Measurements from ENCODE around the gene DIPK1B.

DIPK1B gene

GRCh38 chr9:136725612-136726011 is 13.2 kb downstream of the DIPK1B start:
- DNase-seq, result no peak
- Histone ChIP-seq H3K27ac (ENCODE audit: insufficient read depth, low read length, poor library complexity, severe bottlenecking) (no peak overlapping the region), H3K4me1 (ENCODE audit: control insufficient read depth, insufficient read depth, low read length, poor library complexity, severe bottlenecking) (peaks cover 25% of the 10 kb centered on the region), H3K36me3 (ENCODE audit: control insufficient read depth, insufficient read depth, low read length) (peaks cover 37% of the 10 kb centered on the region), H3K9me3 (ENCODE audit: control insufficient read depth, low read length) (no peaks in the 10 kb centered on the region), H3K4me3 (ENCODE audit: insufficient read depth, low read depth, low read length, poor library complexity, severe bottlenecking) (no peak overlapping the region), H3K27me3 (replicated peaks; ENCODE audit: control insufficient read depth, insufficient read depth, low read length, poor library complexity, severe bottlenecking) (no peaks in the 10 kb centered on the region)

GRCh38 chr9:136726118-136726517 is 13.7 kb downstream of the DIPK1B start:
- no peak for DNase-seq
- peaks cover 25% of the 10 kb centered on the region for H3K4me1 ChIP-seq (ENCODE audit: control insufficient read depth, insufficient read depth, low read length, poor library complexity, severe bottlenecking)
- peak overlapping the region; percentile 75 for H3K4me3 ChIP-seq (ENCODE audit: insufficient read depth, low read depth, low read length, poor library complexity, severe bottlenecking)
- no peaks in the 10 kb centered on the region for H3K9me3 ChIP-seq (ENCODE audit: control insufficient read depth, low read length)
- no peak overlapping the region for H3K27ac ChIP-seq (ENCODE audit: insufficient read depth, low read length, poor library complexity, severe bottlenecking)
- no peaks in the 10 kb centered on the region for H3K27me3 ChIP-seq (replicated peaks; ENCODE audit: control insufficient read depth, insufficient read depth, low read length, poor library complexity, severe bottlenecking)
- peaks cover 37% of the 10 kb centered on the region for H3K36me3 ChIP-seq (ENCODE audit: control insufficient read depth, insufficient read depth, low read length)

- DNase-seq, result peak in 1 of 3 donors; percentile 25
- peak overlapping the region; percentile 71 for H3K27ac ChIP-seq (ENCODE audit: insufficient read depth, low read length, poor library complexity, severe bottlenecking)
- H3K4me3 ChIP-seq (ENCODE audit: insufficient read depth, low read depth, low read length, poor library complexity, severe bottlenecking), result peak overlapping the region; percentile 75
- peaks cover 37% of the 10 kb centered on the region for H3K36me3 ChIP-seq (ENCODE audit: control insufficient read depth, insufficient read depth, low read length)
- H3K9me3 ChIP-seq (ENCODE audit: control insufficient read depth, low read length), result no peaks in the 10 kb centered on the region
- H3K4me1 ChIP-seq (ENCODE audit: control insufficient read depth, insufficient read depth, low read length, poor library complexity, severe bottlenecking), result peaks cover 25% of the 10 kb centered on the region
- H3K27me3 ChIP-seq (replicated peaks; ENCODE audit: control insufficient read depth, insufficient read depth, low read length, poor library complexity, severe bottlenecking), result no peaks in the 10 kb centered on the region
Measured at GRCh38 chr9:136726631-136727191, 14.3 kb downstream of the DIPK1B start.

- H3K27ac ChIP-seq (ENCODE audit: insufficient read depth, low read length, poor library complexity, severe bottlenecking), result peak overlapping the region; percentile 71
- peak; percentile 77 to 88 (median 83) for DNase-seq
- H3K4me3 ChIP-seq (ENCODE audit: insufficient read depth, low read depth, low read length, poor library complexity, severe bottlenecking), result peak overlapping the region; percentile 75
- no peaks in the 10 kb centered on the region for H3K9me3 ChIP-seq (ENCODE audit: control insufficient read depth, low read length)
- no peaks in the 10 kb centered on the region for H3K27me3 ChIP-seq (replicated peaks; ENCODE audit: control insufficient read depth, insufficient read depth, low read length, poor library complexity, severe bottlenecking)
- peaks cover 25% of the 10 kb centered on the region for H3K4me1 ChIP-seq (ENCODE audit: control insufficient read depth, insufficient read depth, low read length, poor library complexity, severe bottlenecking)
- peaks cover 29% of the 10 kb centered on the region for H3K36me3 ChIP-seq (ENCODE audit: control insufficient read depth, insufficient read depth, low read length)
Measured at GRCh38 chr9:136728080-136728547, 15.7 kb downstream of the DIPK1B start.

- peaks cover 25% of the 10 kb centered on the region for H3K4me1 ChIP-seq (ENCODE audit: control insufficient read depth, insufficient read depth, low read length, poor library complexity, severe bottlenecking)
Measured at GRCh38 chr9:136728548-136729123, 16.3 kb downstream of the DIPK1B start.

GRCh38 chr9:136729144-136729543 is 16.8 kb downstream of the DIPK1B start:
- Histone ChIP-seq H3K4me1 (ENCODE audit: control insufficient read depth, insufficient read depth, low read length, poor library complexity, severe bottlenecking) (peaks cover 25% of the 10 kb centered on the region), H3K27me3 (replicated peaks; ENCODE audit: control insufficient read depth, insufficient read depth, low read length, poor library complexity, severe bottlenecking) (no peaks in the 10 kb centered on the region), H3K9me3 (ENCODE audit: control insufficient read depth, low read length) (no peaks in the 10 kb centered on the region), H3K4me3 (ENCODE audit: insufficient read depth, low read depth, low read length, poor library complexity, severe bottlenecking) (peak overlapping the region; percentile 58), H3K36me3 (ENCODE audit: control insufficient read depth, insufficient read depth, low read length) (peaks cover 19% of the 10 kb centered on the region), H3K27ac (ENCODE audit: insufficient read depth, low read length, poor library complexity, severe bottlenecking) (no peak overlapping the region)
- DNase-seq, result no peak

More at GRCh38 chr9:136728548-136729123, 16.3 kb downstream of the DIPK1B start:
- Histone ChIP-seq H3K9me3 (ENCODE audit: control insufficient read depth, low read length) (no peaks in the 10 kb centered on the region), H3K36me3 (ENCODE audit: control insufficient read depth, insufficient read depth, low read length) (peaks cover 24% of the 10 kb centered on the region), H3K27me3 (replicated peaks; ENCODE audit: control insufficient read depth, insufficient read depth, low read length, poor library complexity, severe bottlenecking) (no peaks in the 10 kb centered on the region), H3K4me3 (ENCODE audit: insufficient read depth, low read depth, low read length, poor library complexity, severe bottlenecking) (peak overlapping the region; percentile 58), H3K27ac (ENCODE audit: insufficient read depth, low read length, poor library complexity, severe bottlenecking) (no peak overlapping the region)
- DNase-seq, result no peak

- H3K27ac ChIP-seq (ENCODE audit: insufficient read depth, low read length, poor library complexity, severe bottlenecking), result no peak overlapping the region
- no peaks in the 10 kb centered on the region for H3K9me3 ChIP-seq (ENCODE audit: control insufficient read depth, low read length)
- H3K4me1 ChIP-seq (ENCODE audit: control insufficient read depth, insufficient read depth, low read length, poor library complexity, severe bottlenecking), result peaks cover 25% of the 10 kb centered on the region
- peaks cover 16% of the 10 kb centered on the region for H3K36me3 ChIP-seq (ENCODE audit: control insufficient read depth, insufficient read depth, low read length)
- no peak overlapping the region for H3K4me3 ChIP-seq (ENCODE audit: insufficient read depth, low read depth, low read length, poor library complexity, severe bottlenecking)
- no peaks in the 10 kb centered on the region for H3K27me3 ChIP-seq (replicated peaks; ENCODE audit: control insufficient read depth, insufficient read depth, low read length, poor library complexity, severe bottlenecking)
- no peak for DNase-seq
Measured at GRCh38 chr9:136729926-136730325, 17.6 kb downstream of the DIPK1B start.

GRCh38 chr9:136732444-136733178 is 20.2 kb downstream of the DIPK1B start:
- Histone ChIP-seq H3K36me3 (ENCODE audit: control insufficient read depth, insufficient read depth, low read length) (no peaks in the 10 kb centered on the region), H3K27ac (ENCODE audit: insufficient read depth, low read length, poor library complexity, severe bottlenecking) (no peak overlapping the region)
- no peak for DNase-seq

GRCh38 chr9:136733611-136734010 is 21.2 kb downstream of the DIPK1B start:
- Histone ChIP-seq H3K9me3 (ENCODE audit: control insufficient read depth, low read length) (no peaks in the 10 kb centered on the region), H3K36me3 (ENCODE audit: control insufficient read depth, insufficient read depth, low read length) (no peaks in the 10 kb centered on the region), H3K27me3 (replicated peaks; ENCODE audit: control insufficient read depth, insufficient read depth, low read length, poor library complexity, severe bottlenecking) (no peaks in the 10 kb centered on the region), H3K4me3 (ENCODE audit: insufficient read depth, low read depth, low read length, poor library complexity, severe bottlenecking) (no peak overlapping the region), H3K27ac (ENCODE audit: insufficient read depth, low read length, poor library complexity, severe bottlenecking) (no peak overlapping the region), H3K4me1 (ENCODE audit: control insufficient read depth, insufficient read depth, low read length, poor library complexity, severe bottlenecking) (peaks cover 3% of the 10 kb centered on the region)
- DNase-seq, result no peak

More at GRCh38 chr9:136732444-136733178, 20.2 kb downstream of the DIPK1B start:
- H3K4me1 ChIP-seq (ENCODE audit: control insufficient read depth, insufficient read depth, low read length, poor library complexity, severe bottlenecking), result peaks cover 7% of the 10 kb centered on the region
- H3K4me3 ChIP-seq (ENCODE audit: insufficient read depth, low read depth, low read length, poor library complexity, severe bottlenecking), result no peak overlapping the region
- H3K27me3 ChIP-seq (replicated peaks; ENCODE audit: control insufficient read depth, insufficient read depth, low read length, poor library complexity, severe bottlenecking), result no peaks in the 10 kb centered on the region
- no peaks in the 10 kb centered on the region for H3K9me3 ChIP-seq (ENCODE audit: control insufficient read depth, low read length)
